RWPE1 (cell line): ENCODE results near the gene TMEM198.

Experiments used
- CTCF ChIA-PET: fragments of 350-600 bp; sonication (Branson Sonifier 250); formaldehyde crosslinking; extraction: SDS; loops from one replicate; lab custom pipeline; 2021; lab: Yijun Ruan, JAX
- POLR2A ChIA-PET: fragments of 400-600 bp; formaldehyde crosslinking; extraction: SDS; loops from one replicate; lab custom pipeline; 2020; ENCODE audit warnings: antibody characterized with exemption; ENCODE audit not compliant: low non-redundant PET; lab: Yijun Ruan, JAX
- DNase-seq: peaks from one replicate; pipeline ENCODE4 v3.0.0; 2012; ENCODE audit warnings: low spot score
- H3K27ac ChIP-seq: fragments of 450-650 bp; 2 replicates; pipeline ENCODE4 v1.5.1; 2017
- TF ChIP-seq, protein P1 (sequence below): fragments of 450-650 bp; conservative IDR thresholded peaks from 2 replicates; pipeline ENCODE4 v1.5.1; 2017; ENCODE audit warnings: low read depth, mild to moderate bottlenecking

TMEM198 gene

GRCh38 chr2:219555956-219556355, 12.1 kb downstream of the TMEM198 start:
- CTCF ChIA-PET, result no interaction called here

DNA sequence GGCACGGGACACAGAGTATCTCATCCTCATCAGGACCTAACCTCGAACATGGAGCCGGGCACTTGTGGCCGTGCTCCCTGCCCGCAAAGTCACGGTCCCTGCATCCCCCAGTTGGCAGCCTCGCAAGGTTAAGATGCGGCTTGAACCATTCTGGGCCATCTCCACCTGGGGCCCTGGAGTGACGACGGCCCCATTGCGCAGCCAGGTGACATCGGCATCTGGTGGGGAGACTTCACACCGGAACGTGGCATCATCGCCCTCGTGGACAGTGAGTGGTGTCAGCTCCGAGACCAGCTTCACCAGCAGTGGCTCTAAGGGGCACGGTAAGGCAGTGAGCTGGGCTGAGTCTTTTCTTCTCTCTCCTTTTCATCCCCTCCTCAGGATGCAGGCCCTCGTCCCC, 12.6 kb downstream of the TMEM198 start:
- ChIA-PET CTCF (no interaction called here), POLR2A (no interaction called here)
- H3K27ac ChIP-seq, result no peak overlapping the region
- TF ChIP-seq, protein P1, sequence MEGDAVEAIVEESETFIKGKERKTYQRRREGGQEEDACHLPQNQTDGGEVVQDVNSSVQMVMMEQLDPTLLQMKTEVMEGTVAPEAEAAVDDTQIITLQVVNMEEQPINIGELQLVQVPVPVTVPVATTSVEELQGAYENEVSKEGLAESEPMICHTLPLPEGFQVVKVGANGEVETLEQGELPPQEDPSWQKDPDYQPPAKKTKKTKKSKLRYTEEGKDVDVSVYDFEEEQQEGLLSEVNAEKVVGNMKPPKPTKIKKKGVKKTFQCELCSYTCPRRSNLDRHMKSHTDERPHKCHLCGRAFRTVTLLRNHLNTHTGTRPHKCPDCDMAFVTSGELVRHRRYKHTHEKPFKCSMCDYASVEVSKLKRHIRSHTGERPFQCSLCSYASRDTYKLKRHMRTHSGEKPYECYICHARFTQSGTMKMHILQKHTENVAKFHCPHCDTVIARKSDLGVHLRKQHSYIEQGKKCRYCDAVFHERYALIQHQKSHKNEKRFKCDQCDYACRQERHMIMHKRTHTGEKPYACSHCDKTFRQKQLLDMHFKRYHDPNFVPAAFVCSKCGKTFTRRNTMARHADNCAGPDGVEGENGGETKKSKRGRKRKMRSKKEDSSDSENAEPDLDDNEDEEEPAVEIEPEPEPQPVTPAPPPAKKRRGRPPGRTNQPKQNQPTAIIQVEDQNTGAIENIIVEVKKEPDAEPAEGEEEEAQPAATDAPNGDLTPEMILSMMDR, result no peak
- DNase-seq, result no peak

More at GRCh38 chr2:219555956-219556355, 12.1 kb downstream of the TMEM198 start:
- POLR2A ChIA-PET, result no interaction called here
- no peak overlapping the region for H3K27ac ChIP-seq
- TF ChIP-seq, protein P1, result no peak
- no peak for DNase-seq

GRCh38 chr2:219557320-219557719, 13.5 kb downstream of the TMEM198 start:
- no peak overlapping the region for H3K27ac ChIP-seq
- no peak for DNase-seq
- TF ChIP-seq, protein P1, result no peak
- POLR2A ChIA-PET, result no interaction called here
- CTCF ChIA-PET, result interaction anchor here (0.6 kb wide), 1 partner anchor 27 kb away, joined by 4 read pairs; no protein-coding TSS in a partner anchor

DNA sequence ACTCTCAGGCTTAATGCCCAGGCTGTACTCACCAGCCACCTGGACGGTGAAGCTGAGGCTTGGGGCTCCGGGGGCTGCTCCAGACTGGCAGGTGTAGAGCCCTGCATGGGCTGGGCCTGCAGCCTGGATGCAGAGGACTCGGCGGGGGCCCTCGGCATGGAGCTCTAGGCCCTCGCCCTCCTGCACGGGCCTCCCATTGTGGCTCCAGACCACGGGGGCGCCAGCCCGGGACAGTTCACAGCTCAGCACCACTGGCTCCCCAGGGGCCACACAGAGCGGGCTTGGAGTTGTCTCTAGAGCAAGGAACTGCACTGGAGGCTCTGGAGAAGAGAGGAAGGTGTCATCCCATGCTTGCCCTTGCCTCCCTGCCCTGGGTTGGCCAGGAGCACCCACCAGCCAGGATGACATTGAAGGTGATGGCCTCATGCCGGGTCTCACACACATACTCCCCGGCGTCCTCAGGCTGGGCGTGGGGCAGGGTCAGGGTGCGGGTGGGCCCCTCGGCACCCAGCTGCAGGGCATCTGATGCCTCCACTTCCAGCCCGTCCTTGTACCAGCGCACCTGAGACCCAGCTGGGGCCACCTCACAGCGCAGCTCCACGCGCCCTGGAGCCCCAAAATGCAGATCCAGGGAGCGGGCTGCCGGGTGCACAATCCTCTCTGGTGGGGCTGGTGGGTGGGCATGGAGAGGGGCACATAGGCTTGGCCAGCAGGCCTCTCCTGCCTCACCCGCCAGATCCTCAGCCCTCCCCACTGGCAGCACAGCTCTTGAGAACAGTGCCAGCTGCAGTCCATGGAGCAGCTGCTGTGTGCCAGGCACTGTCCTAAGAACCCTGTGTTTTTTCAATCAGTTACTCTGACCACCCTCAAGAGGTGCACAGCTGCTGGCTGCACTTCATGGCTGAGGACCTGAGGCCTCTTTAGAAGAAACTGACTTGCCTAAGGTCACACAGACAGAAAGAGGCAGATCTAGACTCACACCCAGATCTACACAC, 14.3 kb downstream of the TMEM198 start:
- no peak overlapping the region for H3K27ac ChIP-seq
- DNase-seq, result no peak
- TF ChIP-seq, protein P1, result no peak
- POLR2A ChIA-PET, result no interaction called here
- CTCF ChIA-PET, result interaction anchor here (0.6 to 1.1 kb wide), 2 partner anchors 16 to 28 kb away, joined by 3 to 4 read pairs; no protein-coding TSS in a partner anchor

- no peak overlapping the region for H3K27ac ChIP-seq
- ChIA-PET POLR2A (interaction anchor here (0.5 kb wide), 1 partner anchor 45 kb away, joined by 3 read pairs; no protein-coding TSS in a partner anchor), CTCF (interaction anchor here (0.6 to 2.9 kb wide), 9 partner anchors 9 to 1966 kb away, joined by 3 to 21 read pairs (median 5); partner anchors contain the start of genes INHA and OBSL1)
- DNase-seq, result no peak
- TF ChIP-seq, protein P1, result no peak
These were observed 15.5 kb downstream of the TMEM198 start for GRCh38 chr2:219559156-219559915.
